Measurements from ENCODE around the gene TMPRSS13.

Gene TMPRSS13

DNA sequence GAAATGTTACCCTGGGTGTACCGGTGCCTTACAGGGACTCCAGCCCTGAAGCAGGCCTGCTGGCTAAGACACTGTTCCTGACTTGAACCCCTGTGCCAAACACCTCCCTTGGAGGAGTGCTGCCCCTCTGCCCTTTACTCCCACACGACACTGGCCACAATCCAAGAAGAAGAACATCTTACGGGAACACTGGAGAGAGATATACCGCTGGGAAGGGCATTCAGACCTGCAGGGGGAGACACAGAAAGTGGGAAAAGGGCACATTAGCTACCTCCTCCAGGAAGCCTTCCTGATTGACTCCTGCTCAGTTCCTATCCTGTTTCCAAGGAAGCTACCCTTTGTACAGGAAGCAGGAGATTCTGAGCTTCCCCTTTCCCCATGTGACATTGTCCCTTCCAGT, 18.7 kb downstream of the TMPRSS13 start:
- FAIRE-seq, result no peak

DNA sequence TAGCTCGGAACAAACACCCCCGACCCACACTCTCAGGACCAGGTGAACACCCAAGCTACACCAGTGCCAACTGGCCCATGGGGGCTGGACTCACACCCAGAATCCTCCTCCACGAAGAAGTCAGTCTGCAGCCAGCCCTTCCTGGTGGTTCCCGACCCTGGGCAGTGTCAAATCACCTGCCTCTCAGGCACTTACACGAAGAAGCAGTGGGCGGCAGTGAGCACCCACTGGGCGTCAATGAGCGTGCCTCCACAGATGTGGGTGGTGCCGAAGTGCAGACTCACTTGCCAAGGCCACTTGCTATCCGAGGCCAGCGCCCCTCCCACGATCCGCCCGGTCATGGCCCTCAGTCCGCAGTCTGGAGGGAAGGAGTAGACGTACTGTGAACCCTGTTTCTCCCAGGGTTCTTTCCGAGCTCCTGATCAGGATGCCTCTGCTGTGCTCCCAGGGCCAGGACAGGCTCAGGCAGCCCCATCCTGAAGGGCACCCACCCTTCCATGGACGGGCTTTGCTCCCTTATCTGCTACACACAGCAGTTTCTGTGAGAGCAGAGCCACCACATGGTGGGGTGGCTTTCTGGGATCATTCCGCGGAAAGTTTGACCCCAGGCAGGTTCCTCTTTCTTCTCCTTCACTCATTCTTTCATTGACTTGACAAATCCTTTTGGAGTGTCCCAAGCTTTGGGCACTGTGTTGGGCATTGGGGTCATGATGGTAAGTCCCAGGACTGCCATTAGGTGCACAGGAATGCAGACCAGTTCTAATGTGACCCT, 19.4 kb downstream of the TMPRSS13 start:
- FAIRE-seq, result no peak

GRCh38 chr11:117908959-117909610, 20.1 kb downstream of the TMPRSS13 start:
- no peak for FAIRE-seq

GRCh38 chr11:117908109-117908895, 20.9 kb downstream of the TMPRSS13 start:
- FAIRE-seq, result no peak

DNA sequence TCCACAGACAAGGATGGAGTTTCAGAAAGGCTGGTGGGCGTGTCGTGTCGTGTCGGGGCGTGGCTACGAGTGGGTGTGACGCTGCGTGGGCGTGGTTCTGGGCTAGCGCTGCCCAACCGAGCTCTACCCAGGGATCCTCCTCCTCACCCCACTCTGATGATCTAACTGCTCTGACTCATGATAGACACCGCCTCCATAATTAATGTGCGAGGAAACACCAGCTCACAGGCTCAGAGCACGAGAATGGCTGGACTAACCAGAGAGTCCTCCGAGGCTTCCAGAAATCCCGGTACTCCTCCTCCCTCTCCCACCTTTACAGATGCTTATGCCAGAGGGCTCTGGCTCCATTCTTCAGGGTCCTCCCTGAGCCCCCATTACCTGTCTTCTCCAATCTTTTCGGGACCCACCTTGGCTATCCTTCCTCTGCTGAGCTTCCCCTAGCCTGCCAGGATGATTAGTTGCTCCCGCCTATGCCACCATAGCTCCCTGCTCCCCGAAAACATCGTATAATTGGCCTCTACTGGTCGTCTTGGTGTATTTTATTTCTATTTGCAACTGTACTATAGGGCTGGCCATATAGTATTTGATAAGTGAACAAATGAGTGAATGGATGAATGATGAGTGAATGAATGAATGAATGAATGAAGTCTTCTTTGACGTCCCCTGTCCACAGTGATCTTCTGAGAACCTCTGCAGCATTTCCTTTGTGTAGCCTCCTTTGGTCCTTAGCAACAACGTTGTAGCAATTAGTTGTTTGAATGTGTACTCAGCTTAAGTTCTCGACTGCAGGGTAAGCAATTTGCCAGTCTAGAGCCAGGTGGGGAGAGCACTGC, 21.7 kb downstream of the TMPRSS13 start:
- FAIRE-seq, result no peak

DNA sequence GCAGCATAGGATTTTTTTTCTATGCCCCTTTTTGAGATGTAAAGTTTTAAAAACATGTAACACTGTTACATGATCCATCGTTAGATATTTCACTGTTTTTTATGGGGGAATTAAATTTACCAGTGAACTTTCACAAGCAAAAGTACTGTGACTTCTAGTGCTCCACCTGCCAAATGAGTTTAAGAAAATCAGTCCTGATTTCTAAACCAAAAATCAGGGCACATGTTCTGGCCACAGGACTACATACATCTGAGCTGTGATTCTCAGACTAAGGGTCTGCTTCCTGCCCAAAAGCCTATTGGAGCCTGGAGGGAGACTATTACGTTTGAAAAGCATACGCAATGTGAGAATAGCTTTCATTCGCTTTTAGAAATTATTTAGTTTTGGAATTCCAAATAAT, 22.5 kb downstream of the TMPRSS13 start:
- FAIRE-seq, result no peak

DNA sequence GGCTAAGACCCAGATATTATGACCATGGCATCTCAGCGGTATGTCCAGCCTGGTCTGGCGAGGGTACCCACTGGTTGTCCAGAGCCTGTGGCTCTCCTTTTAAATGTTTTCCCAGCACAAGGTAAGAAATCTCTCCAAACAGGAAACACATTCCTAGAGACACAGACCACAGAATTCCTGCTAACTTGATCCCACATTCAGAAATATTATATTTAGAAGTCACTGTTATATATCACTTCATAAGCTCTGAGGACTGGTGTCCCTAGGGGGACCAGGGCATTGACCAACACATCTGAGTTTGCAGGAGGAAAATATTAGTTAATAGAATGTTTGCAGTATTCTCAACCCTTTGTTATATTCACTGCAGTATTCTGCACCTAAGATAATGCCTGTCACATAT, 23.1 kb downstream of the TMPRSS13 start:
- no peak for FAIRE-seq

- FAIRE-seq, result no peak
Measured at GRCh38 chr11:117905524-117905923, 23.7 kb downstream of the TMPRSS13 start.

GRCh38 chr11:117903505-117904382, 25.5 kb downstream of the TMPRSS13 start:
- FAIRE-seq, result no peak

DNA sequence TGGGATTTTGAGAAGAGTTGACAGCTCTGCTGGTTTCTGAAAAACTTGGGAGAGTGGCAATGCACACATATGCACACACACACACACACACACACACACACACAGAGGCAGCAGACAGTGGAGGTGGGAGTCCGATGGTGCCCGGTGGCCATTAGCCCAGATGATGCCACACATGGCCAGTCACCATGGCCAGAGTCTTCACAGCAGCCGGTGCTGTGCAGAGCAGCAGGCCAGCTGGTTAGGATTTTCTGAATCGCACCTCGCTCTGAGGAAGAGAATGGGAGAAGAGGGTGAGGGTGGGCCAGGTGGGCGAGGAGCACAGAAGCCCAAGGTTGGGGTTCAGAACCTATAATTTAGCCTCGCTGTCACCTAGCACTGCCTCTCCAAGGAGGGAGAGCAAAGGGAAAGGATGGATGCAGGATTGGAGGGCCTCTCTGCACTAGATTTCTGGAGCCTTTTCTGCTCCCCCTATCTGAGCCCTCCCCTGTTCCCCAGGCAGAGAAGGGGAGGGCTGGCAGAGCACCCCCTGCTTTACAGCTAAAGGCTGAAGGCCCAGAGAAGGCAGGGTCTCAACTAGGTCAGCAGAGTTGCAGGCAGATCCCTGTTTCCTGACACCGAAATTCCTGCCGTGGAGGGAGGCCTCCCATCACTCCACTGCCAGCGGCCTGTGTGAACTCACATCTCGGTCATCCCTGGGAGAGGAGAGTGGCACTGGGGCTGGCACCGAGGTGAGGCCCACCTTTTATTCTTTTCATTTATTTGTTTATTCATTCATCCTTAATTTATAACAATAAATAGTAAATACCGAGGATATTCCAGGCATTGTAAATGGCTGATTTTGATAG, 27.0 kb downstream of the TMPRSS13 start:
- no peak for FAIRE-seq

- FAIRE-seq, result no peak
Measured at GRCh38 chr11:117901601-117902000, 27.6 kb downstream of the TMPRSS13 start.

DNA sequence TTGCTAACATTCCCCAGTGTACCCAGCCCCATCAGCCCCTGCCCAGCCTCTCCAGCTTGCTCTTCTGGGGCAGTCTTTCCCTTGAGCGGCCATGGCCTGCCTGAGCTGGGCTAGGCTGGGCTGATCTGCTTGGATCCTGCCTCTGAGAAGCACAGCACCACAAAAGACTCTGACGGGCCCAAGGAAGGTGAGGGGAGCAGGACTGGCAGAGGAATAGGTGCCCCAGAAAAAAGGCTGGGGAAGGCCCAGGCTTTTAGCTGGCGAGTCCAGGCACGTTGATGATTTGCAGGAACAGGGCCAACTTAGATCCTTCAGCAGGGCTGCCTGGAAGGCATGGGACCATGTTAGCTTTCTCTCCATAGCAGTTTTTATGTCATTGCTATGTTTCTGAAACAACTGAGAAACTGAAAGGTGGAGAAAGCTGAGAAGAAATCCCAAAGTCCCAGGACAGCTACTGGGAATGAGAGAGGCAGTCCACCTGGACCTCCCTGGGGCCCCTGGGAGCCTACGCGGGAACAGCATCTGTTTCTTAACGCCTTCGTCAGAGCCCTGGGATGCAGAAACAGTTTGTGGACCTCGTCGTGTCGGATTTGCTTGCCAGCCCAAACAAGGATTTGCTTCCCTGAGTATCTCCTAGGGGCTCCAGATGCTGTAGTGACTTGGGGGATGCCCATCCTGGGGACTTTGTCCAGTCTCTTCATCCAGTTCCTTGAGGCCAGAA, 28.3 kb downstream of the TMPRSS13 start:
- no peak for FAIRE-seq

DNA sequence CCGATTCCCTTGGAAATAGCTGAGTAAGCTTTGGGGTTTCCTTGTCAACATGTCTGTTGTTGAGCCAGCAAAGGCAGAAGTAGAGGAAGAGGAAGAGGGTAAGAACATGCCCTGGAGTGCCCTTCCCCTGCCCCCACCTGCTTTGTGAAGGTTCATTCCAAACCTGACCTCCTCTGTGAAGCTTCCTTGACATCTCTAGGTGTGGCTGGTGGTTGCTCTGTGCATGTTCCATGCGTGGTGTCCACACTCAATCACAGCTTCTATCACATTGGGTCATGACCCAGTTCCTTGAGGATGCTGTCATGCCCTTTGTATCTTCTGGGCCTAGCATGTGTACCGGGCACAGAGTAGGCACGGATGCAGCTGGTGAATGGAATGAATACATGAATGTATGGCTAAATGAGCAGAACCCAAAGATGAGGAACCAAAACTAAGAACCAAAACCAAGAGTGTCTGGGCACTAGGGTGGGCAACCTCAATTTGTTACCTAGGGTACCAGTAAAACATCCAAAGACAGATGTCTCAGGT, 29.0 kb downstream of the TMPRSS13 start:
- FAIRE-seq, result no peak

DNA sequence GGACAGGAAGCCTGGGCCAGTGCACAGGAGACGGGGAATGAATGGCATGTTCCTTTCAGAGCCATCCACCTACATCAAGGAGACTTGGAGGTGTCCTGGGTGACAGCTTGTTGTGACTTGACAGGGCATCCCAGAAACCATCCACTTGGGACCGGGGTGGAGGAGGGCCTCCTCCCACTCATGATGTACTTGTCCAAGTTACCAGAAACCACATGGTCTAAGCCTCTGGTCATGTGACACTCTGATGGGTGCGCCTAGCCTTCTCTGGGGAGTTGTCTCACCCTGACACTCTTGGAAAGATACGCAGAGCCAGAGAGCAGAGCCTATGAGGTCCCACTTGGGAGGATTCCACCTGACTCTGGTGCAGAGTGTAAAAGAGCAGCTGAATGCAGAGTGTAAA, 31.1 kb downstream of the TMPRSS13 start:
- FAIRE-seq, result no peak

DNA sequence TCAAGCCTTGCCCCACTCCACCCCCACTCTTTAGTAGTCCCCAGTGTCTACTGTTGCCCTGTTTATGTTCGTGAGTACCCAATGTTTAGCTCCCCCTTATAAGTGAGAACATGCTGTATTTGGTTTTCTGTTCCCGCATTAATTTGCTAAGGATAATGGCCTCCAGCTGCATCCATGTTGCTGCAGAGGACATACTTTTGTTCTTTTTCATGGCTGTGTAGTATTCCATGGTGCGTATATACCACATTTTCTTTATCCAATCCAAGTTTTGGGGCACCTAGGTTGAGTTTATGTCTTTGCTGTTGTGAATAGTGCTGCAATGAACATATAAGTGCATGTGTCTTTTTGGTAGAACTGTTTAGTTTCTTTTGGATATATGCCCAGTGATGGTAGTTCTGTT, 36.6 kb downstream of the TMPRSS13 start:
- no peak for FAIRE-seq

DNA sequence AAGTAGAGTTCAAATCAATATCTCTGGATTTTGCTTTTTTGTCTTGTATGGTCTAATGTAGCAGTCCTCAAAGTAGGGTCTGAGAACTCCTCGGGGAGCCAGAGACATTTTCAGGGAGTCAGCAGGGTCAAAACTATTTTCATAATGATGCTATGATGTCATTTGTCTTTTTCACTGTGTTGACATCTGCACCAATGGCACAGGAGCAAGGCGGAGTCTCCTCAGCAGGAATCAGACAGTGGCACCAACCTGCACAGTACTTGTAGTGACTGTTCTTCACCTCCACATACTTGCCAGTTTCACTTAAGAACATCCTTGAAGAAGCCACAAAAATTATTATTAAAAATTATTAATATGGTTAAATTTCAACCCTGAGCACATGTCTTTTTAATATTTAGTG, 37.8 kb downstream of the TMPRSS13 start:
- FAIRE-seq, result no peak

GRCh38 chr11:117888139-117888566, 41.0 kb downstream of the TMPRSS13 start:
- FAIRE-seq, result no peak

DNA sequence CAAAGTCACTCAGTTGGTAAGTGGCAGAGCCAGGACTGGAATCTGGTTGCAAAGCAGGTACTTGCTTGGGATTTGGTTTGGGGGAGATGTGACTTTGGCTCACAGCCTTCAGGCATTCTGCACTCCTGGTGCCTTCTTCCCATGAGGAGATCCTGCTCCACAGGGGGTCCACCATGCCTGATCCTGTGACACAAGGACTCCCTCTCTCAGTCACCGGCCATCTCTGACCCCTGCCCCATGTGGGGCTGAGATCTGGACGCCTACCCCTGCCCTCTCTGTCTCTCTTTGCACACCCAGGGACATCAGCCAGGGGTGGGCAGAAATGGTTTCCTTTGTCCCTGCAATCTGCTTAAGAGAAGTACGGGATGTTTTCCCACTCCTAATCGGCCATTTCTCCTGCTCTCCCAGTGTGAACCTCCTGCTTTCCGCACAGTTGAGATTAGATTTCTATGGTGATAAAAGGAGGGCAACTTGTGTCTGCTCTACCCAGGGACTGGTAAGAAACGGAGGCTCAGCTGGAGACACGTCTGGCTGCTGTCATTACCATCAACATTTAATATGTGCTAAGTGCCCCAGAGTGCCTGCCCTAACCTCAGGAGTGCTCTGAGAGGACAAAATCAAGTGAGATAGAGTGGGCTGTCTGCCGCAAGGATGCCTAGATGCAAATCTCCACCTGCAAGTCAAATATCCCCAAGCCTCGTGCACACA, 41.6 kb downstream of the TMPRSS13 start:
- no peak for FAIRE-seq

DNA sequence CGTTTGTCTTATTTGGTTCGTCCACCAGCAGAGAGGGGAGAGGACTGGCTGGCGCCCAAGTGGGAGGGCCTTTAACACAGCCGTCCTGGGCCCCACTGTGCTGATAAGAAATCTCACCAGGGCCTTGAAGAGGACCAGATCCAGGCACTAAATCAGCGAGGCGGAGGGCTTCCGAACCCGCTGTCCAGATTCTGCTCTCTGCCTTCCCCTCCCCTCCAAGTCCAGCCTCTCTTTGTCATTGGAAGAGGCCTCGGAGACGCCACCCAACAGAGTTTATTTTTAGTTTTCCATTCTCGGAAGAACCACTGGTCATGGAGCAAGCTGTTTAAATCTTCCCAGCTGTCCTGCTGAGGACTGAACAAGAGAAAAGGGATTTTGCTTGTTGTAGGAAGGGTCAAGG, 43.4 kb downstream of the TMPRSS13 start:
- FAIRE-seq, result no peak

Measured in colon (tissue), 2 donors.